Right atrium auricular region (tissue), 2 donors: ENCODE results near the gene UNC80. TPM values are rescaled to one million over a fixed set of nuclear protein-coding genes. Genes with fewer than 3 reads are reported as not detected.

Experiments
- DNase-seq: peaks from one replicate; pipeline ENCODE4 v3.0.0-alpha.2; 2019; ENCODE audit warnings: low spot score
- H3K27ac ChIP-seq, 2 donors: fragments of 200-600 bp; sonication (generic); 1 replicate in 1 of 2; 2 replicates in 1 of 2; pipeline ENCODE4 v1.5.1; 2016 to 2019
- H3K27me3 ChIP-seq, 2 donors: fragments of 200-600 bp; sonication (generic); one replicate each; pipeline versions ENCODE4 v1.5.1 to v1.6.0; 2017 to 2019
- H3K36me3 ChIP-seq: fragments of 200-600 bp; sonication (generic); one replicate; pipeline ENCODE4 v1.5.1; 2016
- H3K4me1 ChIP-seq, 2 donors: fragments of 200-600 bp; sonication (generic); one replicate each; pipeline versions ENCODE4 v1.5.1 to v1.6.0; 2017 to 2019
- H3K4me3 ChIP-seq, 2 donors: fragments of 200-600 bp; sonication (generic); 1 replicate in 1 of 2; 2 replicates in 1 of 2; pipeline ENCODE4 v1.5.1; 2017 to 2019; ENCODE audit warnings: mild to moderate bottlenecking in 1 of 2, moderate library complexity in 1 of 2
- H3K9me3 ChIP-seq, 2 donors: fragments of 200-600 bp; sonication (generic); one replicate each; pipeline ENCODE4 v1.5.1; 2019
- CTCF ChIP-seq, 2 donors: fragments of 200-600 bp; sonication (generic); IDR thresholded peaks; one replicate each; pipeline ENCODE4 v1.5.1; 2019; ENCODE audit warnings: antibody characterized with exemption in 2 of 2
- total RNA-seq, 2 donors: library from RNA; depleted of rRNA; stranded (reverse); fragments of >200 nt; gene quantifications; one replicate each; pipeline ENCODE4 v1.1.0, GENCODE V29; 2016

UNC80 gene
- total RNA-seq, 2 donors from 2014 or later = 0.20 TPM; not detected in 1

- H3K27me3 ChIP-seq = no peaks in the 10 kb centered on the region
- TF ChIP-seq CTCF (IDR thresholded peaks at IDR 0.05) = no peak
- no peak for DNase-seq
- H3K36me3 ChIP-seq = no peaks in the 10 kb centered on the region
- no peak overlapping the region for H3K27ac ChIP-seq
- H3K4me1 ChIP-seq = no peaks in the 10 kb centered on the region
- no peak overlapping the region for H3K4me3 ChIP-seq
- H3K9me3 ChIP-seq = no peaks in the 10 kb centered on the region
These were observed 59.3 kb downstream of the UNC80 start for GRCh38 chr2:209830722-209831465.

GRCh38 chr2:209834767-209835166 is 63.1 kb downstream of the UNC80 start:
- Histone ChIP-seq H3K27ac (no peak overlapping the region), H3K9me3 (no peaks in the 10 kb centered on the region), H3K4me3 (no peak overlapping the region), H3K36me3 (no peaks in the 10 kb centered on the region), H3K4me1 (no peaks in the 10 kb centered on the region), H3K27me3 (no peaks in the 10 kb centered on the region)
- DNase-seq = no peak
- TF ChIP-seq CTCF (IDR thresholded peaks at IDR 0.05) = no peak

- Histone ChIP-seq H3K27me3 (no peaks in the 10 kb centered on the region), H3K9me3 (no peaks in the 10 kb centered on the region), H3K4me3 (no peak overlapping the region), H3K27ac (no peak overlapping the region), H3K4me1 (no peaks in the 10 kb centered on the region), H3K36me3 (no peaks in the 10 kb centered on the region)
- no peak for DNase-seq
- no peak for TF ChIP-seq CTCF (IDR thresholded peaks at IDR 0.05)
These were observed 68.8 kb downstream of the UNC80 start for GRCh38 chr2:209840434-209840833.

- Histone ChIP-seq H3K4me3 (no peak overlapping the region), H3K9me3 (no peaks in the 10 kb centered on the region), H3K4me1 (no peaks in the 10 kb centered on the region), H3K36me3 (no peaks in the 10 kb centered on the region), H3K27ac (no peak overlapping the region), H3K27me3 (no peaks in the 10 kb centered on the region)
- no peak for TF ChIP-seq CTCF (IDR thresholded peaks at IDR 0.05)
- DNase-seq = no peak
These were observed 74.0 kb downstream of the UNC80 start for GRCh38 chr2:209845666-209846065.

GRCh38 chr2:209864716-209865295 is 93.2 kb downstream of the UNC80 start:
- no peaks in the 10 kb centered on the region for H3K9me3 ChIP-seq
- no peak overlapping the region for H3K27ac ChIP-seq
- no peak overlapping the region for H3K4me3 ChIP-seq
- no peaks in the 10 kb centered on the region for H3K4me1 ChIP-seq
- TF ChIP-seq CTCF (IDR thresholded peaks at IDR 0.05) = no peak
- no peaks in the 10 kb centered on the region for H3K27me3 ChIP-seq
- no peak for DNase-seq
- H3K36me3 ChIP-seq = no peaks in the 10 kb centered on the region
